IPS-18c (cell line): ENCODE data around the gene FCMR.
"Not testable (repeated sequence)": the region's sequence is repeated elsewhere in the genome, so short reads cannot be mapped to it uniquely, and the experiment has no call there.

Experiments used
- H3K4me3 ChIP-seq: 2 replicates; pipeline ENCODE4 v1.7.0; 2013; ENCODE audit warnings: low read depth, mild to moderate bottlenecking, low read length, moderate library complexity; ENCODE audit not compliant: insufficient read depth
- H3K9me3 ChIP-seq: one replicate; pipeline ENCODE4 v1.6.1; 2013; ENCODE audit warnings: mild to moderate bottlenecking, low read length, moderate library complexity; ENCODE audit not compliant: control insufficient read depth, insufficient read depth

FCMR gene

DNA sequence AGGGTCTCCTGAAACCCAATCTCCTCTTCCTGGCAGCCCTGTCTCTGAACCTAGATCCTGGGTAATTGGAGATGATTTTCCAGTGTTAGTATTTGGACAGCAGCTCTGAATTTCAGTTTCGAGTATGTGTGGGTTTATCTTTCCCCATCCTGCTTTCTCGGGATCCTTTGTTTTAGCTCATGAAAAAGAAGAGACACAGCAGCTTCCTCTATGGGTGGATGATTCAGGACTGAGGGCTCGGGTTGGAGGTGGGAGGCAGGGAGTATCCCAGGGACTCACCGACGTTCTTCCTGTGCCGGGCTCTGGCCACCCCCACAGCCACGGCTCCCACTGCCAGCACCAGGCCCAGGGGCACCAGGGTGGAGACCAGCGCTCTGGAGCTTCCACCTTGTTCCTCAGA, 10.4 kb upstream of the FCMR start:
- Histone ChIP-seq H3K9me3 (no peaks in the 10 kb centered on the region), H3K4me3 (no peak overlapping the region)

DNA sequence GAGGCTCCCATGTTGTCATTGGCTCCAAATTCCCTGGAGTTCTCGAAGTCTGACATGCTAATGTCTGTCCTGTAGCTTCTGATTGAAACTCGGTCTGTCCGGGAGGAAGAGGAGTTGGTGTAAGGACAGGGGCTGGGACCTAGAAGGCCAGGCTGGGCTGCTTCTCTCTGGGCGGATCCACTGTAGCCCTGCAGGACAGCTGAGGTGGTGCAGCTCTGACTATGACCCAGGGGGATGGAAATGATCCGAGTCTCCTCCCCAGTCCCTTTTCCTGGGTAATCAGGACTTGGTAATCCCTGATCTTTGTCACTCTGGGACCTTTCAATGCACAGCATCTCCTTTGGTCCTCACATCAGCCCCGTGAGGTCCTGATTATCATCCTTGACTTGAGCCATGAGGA, 10.0 kb upstream of the FCMR start:
- no peak overlapping the region for H3K4me3 ChIP-seq
- H3K9me3 ChIP-seq = no peaks in the 10 kb centered on the region

DNA sequence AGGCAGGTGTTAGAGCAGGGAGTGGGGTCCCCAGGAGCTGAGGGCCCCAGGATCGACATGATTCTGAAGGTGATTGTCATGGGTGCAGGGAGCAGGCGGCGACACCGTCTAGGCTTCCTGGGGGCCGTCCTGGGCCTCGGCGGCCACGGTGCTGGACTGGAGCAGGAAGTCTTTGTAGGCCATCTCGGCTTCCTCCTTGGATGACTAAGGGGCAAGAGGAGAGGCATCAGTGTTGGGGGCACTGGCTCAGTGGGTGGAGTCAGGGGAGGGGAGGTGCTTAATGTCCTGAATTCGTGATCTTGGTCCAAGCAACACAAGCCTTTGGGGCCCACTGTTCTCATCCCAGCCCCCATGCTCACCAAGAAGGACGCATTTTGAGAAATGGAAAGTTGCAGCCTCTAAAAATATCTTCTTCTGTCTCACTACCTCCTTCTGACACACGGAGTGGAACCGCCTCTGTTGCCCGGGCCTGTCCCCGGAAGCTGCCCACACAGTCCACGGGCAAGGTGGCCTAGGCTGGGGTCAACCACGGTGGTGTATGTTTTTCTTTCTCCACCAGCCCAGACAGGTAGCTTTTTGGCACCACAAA, 8.6 kb upstream of the FCMR start:
- Histone ChIP-seq H3K4me3 (no peak overlapping the region), H3K9me3 (no peaks in the 10 kb centered on the region)

DNA sequence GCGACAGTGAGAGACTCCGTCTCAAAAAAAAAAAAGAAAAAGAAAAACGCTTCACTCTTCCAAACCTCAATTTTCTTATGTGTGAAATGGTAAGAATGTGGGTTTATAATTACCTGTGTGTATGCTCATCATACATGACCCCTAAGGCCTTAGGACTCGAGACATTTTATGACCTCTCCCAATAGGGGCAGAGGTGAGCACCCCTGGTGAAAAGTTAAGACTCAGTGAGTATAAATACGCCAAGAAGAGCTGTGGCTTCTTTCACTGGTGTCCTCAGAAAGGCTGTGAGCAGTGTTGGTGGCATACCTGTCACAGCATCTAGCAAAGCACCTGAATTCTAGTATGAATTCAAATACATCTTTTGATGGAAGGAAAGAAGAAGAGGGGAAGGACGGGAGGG, 7.8 kb upstream of the FCMR start:
- no peaks in the 10 kb centered on the region for H3K9me3 ChIP-seq
- H3K4me3 ChIP-seq = no peak overlapping the region

DNA sequence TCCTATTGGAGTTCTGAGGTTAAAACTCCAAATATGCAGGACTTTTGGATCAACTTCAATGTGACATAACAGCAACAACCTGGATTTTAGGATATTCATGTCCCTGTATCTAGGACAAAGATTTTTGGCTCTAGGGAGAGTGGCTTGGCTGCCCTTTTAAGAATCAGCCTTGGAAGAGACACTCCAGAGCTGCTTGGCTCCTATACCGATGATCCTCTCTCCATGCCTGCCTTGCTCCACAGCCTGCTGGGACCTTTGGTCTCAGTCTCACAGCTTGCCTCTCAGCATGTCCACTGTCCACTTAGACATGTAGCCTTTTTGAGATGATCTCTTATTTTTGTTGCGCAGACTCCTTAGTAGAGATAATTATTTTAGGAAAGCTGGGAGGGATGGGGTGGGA, 4.5 kb upstream of the FCMR start:
- Histone ChIP-seq H3K4me3 (no peak overlapping the region), H3K9me3 (no peaks in the 10 kb centered on the region)

DNA sequence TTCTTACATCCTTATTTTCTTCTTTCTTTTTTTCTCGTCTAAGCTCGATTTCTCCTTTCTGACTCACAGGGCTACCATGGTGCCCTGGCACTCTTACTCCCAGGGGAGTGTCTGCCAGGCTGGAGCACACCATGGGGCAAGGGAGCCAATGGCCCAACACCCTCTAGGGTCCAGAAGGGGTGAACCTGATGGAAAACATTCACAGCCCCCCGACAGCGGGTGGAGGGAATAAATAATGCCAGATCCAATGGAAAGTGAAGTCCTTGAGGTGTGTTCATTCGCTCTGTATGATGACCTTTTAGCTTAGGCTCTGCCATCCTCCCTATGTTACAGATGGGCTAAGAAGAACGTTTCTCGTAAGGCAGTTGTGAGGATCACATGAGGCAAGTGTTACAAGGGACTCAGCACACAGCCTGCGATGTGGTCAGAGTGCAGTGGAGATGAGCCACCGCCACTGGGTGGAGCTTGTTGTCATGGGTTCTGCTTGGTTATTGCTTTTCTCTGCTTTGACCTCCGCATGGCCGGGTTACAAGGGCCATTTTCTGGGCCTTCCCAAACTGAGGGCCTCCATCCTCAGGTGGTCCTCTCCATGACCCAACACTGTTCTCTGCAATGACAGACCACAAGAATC, 3.5 kb upstream of the FCMR start:
- Histone ChIP-seq H3K9me3 (no peaks in the 10 kb centered on the region), H3K4me3 (no peak overlapping the region)

DNA sequence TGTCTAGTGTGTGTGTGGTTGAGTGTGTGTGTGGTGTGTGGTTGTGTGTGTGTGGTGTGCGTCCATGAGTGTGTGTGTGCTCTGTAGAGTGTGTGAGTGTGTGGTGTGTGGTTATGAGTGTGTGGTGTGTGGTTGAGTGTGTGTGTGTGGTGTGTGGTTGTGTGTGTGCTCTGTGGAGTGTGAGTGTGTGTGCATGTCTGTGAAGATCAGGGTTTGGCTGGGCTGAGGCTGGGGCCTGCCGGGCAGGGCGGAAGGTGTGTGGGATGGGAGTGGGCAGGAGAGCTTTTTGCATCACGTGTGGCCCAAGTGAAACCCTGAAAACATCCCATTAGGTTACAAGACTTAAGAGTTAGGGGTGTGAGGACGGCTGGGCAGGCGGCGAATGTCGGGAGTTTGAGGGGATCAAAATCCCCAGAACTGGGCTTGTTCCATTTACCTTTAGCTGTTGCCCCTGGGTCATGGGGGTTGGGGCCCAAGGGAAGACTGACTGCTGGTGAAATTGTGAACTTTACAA, 2.9 kb upstream of the FCMR start:
- no peak overlapping the region for H3K4me3 ChIP-seq
- H3K9me3 ChIP-seq = no peaks in the 10 kb centered on the region

DNA sequence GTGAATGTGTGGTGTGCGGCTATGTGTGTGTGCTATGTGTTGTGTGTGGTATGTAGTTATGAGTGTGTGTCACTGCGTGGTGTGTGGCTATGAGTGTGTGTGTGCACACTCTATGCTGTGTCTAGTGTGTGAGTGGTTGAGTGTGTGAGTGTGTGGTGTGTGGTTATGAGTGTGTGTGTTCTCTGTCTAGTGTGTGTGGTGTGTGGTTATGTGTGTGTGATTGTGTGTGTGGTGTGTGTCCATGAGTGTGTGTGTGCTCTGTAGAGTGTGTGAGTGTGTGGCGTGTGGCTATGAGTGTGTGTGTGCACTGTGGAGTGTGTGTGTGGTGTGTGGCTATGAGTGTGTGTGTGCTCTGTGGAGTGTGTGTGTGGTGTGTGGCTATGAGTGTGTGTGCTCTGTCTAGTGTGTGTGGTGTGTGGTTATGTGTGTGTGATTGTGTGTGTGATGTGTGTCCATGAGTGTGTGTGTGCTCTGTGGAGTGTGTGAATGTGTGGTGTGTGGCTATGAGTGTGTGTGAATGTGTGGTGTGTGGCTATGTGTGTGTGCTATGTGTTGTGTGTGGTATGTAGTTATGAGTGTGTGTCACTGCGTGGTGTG, 2.3 kb upstream of the FCMR start:
- not testable (repeated sequence) for H3K9me3 ChIP-seq, H3K4me3 ChIP-seq

DNA sequence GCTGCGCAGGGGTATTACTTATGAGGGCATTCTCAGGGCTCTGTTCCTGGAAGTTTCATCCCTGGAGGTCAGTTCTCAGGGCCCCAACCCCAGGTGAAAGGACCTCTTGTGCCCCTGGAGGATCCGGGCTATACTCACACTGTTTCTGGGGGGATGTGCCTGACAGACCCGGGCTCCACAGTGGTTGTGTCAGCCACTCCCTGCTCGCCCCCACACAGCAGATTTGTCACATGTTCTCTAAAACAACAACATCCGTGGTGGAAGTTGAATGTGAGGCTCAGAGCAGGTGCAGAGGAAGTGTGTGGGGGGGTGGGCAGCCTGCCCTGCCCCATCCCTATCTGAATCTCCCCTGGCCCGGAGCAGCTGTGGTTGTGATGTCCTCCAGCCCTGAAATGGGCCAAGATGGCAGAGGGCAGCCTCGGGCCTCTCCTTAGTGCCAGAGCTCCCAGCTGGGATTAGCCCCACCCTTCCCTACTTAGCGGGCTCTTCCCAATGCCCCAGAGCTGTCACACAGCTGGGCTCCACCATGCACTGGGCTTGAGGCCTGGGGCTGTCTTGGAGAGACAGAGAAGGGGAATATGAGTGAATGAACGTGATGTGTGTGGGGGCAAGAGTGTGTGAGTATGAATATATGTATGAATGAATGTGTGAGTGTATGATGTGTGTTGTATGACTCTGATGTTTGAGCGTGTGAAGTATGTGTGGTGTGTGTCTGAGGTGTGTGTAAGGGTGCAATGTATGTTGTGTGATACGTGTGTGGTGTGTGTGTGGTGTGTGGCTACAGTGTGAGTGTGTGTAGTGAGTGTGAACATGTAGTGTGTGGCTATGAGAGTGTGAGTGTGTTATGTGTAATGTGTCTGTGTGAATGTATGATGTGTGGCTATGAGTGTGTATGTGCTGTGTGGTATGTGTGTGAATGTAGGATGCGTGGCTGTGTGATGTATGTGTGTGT, 1.5 kb upstream of the FCMR start:
- H3K9me3 ChIP-seq = no peaks in the 10 kb centered on the region
- no peak overlapping the region for H3K4me3 ChIP-seq

DNA sequence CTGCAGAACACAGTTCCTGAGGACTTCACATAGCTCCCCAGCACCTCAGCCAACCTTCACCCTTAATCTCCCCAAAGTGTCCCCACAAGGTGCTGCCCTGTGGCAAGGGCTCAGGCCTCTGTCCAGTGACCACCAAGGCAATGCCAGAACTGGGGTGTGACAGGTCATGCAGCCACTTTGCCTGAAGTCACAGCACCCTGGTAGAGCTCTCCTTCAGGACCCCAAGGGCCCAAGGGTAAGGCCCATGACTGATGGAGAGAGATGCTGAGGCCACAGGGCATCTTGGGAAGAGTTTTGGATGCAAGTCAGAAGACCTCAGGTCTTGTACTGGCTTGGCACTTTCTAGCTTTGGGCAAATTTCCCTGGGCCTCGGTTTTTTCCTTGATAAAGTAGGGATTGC, 783 bp upstream of the FCMR start:
- H3K4me3 ChIP-seq = no peak overlapping the region
- no peaks in the 10 kb centered on the region for H3K9me3 ChIP-seq

DNA sequence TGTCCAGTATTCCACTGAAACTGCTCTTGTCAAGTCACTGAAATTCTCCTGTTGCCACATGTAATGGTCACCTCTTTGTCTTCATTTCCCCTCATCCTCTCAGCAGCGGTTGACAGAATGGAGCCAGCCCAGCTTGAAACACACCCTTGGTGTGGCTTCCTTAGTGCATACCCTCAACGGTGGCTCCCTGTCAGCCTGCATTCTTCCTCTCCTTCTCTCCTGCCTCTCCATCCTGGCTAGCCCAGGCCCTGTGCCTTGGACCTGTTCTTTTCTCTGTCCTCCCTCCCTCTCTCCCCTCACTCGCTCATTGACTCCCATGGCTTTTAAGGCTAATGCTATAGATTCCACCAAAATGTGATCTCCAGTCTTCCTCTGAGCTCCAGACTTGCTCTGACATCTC, 3.7 kb downstream of the FCMR start:
- no peaks in the 10 kb centered on the region for H3K9me3 ChIP-seq
- H3K4me3 ChIP-seq = no peak overlapping the region

DNA sequence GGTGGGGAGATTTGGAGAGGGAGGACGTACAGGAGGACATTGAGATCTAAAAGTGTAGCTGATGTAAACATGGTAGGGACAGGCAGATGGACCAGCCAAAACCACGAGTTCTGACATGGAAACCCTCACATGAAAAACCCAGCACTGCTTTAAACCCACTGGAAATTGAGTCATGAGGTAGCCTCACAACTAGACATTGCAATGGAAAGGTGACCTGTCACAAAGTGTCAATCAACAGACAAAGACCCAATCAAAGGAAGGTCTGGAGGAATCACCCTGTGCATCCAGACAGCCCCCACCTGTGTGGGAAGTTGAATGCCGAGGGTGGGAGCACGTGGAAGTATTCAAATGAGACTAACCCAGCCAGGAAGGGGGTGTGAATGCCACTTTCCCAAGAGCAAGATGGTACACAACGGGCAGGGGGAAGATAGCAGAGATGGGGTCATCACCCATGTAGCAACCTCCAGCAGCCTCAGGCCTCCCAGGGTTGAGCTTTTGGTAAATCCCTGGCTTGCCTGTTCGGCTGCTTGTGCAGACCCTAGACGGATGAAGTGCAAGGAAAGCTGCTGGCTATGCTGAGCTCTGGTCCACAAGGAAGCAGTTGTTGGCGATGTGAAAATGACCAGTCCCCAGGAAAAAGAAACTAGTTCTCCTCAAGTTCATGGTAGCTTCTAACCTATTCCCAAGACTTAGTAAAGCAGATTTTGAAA, 5.6 kb downstream of the FCMR start:
- H3K9me3 ChIP-seq = no peaks in the 10 kb centered on the region
- no peak overlapping the region for H3K4me3 ChIP-seq

DNA sequence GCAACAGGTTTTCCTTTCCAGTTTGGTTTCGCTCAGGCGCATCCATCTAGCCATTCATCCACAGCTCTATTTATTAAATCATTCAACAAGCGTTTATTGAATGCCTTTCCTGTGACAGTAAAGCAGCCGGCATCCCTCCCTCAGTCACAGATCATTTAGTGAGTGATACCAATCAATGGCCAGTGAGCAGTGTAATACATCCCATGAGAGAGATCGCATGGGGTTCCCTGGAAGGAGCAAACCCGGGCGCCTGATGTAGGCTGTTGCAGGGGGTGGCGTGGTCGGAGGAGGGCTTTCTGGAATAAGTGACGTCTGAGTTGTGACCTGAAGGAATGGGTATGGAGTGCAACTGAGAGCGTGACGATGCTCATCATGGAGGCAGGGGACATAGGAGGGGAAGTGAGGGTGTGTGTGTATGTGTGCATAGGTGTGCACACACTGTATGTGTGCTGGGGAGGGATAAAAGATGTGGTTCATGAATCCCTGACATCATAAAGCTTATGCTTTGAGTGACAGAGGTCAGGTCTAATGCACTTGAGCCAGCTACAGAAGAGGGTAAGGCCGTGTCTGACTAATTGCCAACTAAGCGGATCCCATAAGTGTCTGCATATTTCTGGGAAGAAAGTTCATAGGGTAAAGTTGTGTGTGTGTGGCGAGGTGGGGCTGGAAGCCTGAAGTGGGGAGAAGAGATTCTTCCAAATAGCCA, 6.6 kb downstream of the FCMR start:
- no peak overlapping the region for H3K4me3 ChIP-seq
- no peaks in the 10 kb centered on the region for H3K9me3 ChIP-seq

DNA sequence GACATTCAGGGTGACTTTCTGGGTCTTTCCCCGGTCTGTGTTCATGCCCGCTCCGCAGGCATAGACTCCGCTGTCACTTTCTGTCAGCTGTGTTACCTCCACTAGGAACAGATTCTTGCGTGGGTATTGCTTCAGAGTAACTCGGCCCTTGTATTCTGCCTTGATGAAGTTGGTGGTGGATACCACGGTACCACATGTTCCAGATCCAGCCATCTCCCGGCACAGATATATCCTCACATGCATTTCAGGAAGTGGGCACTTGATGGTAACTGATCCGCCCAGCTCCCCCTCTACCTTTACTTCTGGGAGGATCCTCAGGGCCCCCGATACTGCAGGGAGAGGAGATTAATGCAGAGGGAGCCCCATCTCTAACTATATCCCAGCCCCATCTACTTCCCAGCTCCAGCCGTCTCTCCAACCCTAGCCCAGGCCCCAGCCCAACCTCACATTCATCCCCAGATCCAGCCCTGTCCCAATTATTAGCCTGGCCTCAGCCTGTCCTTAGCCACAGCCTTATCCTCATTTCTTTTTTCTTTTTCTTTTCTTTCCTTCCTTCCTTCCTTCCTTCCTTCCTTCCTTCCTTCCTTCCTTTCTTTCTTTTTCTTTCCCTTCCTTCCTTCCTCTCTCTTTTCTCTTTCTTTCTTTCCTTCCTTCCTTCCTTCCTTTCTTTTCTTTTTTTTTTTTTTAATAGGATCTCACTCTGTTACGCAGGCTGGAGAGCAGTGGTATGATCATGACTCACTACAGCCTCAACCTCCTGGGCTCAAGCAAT, 7.8 kb downstream of the FCMR start:
- Histone ChIP-seq H3K4me3 (no peak overlapping the region), H3K9me3 (peaks cover 2% of the 10 kb centered on the region)

DNA sequence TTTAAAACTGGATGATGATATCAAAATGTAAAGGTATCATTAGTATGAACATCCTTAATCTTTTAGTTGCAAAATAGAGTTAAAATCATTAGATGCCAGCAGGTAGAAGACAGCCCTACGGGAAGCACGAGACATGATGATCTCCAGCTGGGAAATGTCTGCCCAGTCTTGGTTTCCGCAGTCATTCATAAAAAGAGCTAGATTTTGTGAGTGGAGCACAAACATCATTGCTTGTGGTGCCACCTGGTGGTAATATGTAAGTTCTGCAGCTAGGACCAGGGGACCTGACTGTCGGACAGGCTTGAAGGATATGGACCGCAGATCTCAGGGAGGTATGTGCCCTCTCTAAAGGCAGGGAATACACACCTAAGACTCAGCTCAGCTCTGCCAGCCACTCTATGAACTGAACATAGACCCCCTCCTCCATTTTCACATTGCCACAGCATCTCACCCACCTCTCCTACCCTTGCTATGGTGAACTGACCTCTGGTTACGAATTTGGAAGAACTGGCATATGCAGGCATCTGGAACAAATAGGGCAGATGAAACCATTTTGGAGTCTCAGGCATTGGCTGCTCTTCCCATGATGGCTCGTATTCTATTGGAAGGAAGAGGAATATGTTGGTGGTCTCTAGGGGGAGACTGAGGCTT, 9.2 kb downstream of the FCMR start:
- Histone ChIP-seq H3K9me3 (peaks cover 2% of the 10 kb centered on the region), H3K4me3 (no peak overlapping the region)
